GM19452 (cell line): Measurements from ENCODE around the gene LRP1B.

Experiments
- ATAC-seq: cut with Tn5 transposase; IDR thresholded peaks from one replicate; pipeline ENCODE4 v1.9.1; 2021; ENCODE audit not compliant: unreplicated experiment

LRP1B gene

DNA sequence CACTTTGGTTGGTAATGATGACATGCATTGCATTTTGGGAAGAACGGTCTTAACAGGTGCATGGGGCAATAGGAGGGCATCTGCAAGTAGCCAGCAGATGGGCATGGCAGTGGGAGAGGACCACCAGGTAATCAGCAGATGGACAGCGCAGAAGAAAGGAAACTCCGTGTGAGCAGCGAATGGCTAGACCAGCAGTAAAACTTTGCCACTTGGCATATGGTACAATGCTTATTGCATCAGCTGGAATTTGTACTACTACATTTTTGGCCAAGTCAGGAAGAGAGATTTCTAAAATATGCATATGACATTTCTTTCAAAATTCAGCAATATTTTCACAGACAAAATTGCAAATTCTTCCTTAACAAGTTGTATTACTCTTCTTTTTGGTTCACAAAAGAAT, 768.5 kb downstream of the LRP1B start:
- no peak for ATAC-seq

GRCh38 chr2:141348481-141348880, 782.3 kb downstream of the LRP1B start:
- no peak for ATAC-seq

GRCh38 chr2:141341444-141341843, 789.4 kb downstream of the LRP1B start:
- no peak for ATAC-seq

- ATAC-seq = no peak
Observed at GRCh38 chr2:141331127-141331526, 799.7 kb downstream of the LRP1B start.

DNA sequence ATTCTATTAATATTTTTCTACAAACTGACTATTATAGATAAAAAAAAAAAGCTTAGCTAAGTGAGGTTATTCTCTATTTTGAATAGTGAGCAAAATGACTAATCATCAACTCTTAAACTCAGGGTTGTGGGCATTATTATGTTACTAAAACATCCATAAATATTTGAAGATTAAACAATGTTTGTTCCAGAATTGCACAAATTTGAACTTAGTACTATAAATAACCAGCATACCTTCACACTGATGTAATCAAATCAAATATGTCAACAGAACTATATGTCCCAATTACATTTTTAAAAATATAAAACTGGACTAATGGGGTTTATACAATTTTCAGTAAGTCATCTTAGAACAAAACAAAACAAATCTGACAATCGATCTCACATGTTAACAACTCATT, 800.9 kb downstream of the LRP1B start:
- no peak for ATAC-seq

DNA sequence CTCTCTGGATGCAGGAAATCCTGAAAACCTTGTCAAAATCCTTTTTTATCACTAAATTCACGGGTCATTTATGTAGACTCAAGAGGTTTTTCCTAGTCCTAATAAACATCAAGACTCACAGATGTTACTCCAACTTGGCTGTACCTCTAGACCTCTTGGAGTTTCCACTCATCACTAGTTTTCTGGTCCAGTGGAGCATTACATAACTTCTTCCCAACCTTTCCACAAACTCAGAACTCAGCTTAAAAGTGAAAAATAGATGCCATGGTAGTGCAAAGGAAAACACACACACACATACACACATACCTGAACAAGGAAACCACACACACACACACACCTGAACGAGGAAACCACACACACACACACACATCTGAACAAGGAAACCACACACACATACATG, 807.2 kb downstream of the LRP1B start:
- no peak for ATAC-seq

DNA sequence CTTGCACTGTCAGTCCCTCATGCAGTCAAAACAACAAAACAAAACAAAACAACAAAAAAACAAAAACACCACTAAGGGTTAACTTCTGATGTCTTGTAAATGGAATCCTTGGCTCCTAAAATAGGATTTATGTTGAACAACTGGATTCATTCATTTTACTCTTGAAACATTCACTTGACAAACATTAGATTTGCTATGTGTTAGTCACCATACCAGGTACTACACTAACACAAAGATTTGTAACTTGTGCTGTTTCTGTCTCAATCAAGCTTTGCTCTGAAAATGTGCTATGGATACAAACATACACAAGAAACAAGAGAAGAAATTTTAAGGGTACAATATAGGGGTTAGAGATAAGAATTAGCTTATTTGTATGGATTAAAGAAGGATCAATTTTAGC, 812.8 kb downstream of the LRP1B start:
- ATAC-seq = no peak

DNA sequence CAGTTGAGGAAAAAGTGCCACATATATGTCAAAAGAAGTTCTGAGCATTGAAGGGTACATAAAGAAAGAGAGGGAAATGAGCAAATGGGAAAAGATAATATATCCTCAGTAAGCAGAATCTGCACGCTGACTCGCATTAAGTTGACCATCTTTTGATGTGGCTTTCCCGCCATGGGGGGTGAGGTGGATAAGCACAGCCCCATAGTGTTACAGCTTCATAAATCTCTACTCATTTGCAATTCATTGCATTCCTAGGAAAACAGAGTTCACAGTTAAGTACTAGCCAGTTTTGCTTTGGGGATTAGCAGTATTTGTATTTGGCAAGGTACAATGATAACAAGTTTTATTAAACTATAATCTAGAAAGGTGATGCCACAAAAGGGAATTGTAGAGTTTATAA, 814.2 kb downstream of the LRP1B start:
- no peak for ATAC-seq

DNA sequence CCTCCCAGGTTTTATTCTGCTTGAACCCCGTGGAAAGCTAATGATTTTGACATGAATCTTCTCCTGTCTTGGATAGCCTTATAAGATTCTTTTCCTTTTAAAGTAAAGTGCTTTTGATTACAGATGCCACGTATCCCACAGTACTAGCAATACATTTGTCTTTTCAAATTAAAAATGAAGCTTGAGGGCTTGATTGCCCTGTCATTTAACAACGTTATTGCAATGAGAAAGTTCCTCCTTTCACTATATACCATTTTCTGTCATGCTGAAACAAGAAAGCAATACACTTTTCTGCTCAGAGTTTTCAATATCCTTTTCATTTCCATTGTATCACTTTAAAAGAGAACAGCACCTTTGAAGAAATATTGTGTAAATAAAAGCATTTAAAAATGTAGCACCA, 814.7 kb downstream of the LRP1B start:
- no peak for ATAC-seq

DNA sequence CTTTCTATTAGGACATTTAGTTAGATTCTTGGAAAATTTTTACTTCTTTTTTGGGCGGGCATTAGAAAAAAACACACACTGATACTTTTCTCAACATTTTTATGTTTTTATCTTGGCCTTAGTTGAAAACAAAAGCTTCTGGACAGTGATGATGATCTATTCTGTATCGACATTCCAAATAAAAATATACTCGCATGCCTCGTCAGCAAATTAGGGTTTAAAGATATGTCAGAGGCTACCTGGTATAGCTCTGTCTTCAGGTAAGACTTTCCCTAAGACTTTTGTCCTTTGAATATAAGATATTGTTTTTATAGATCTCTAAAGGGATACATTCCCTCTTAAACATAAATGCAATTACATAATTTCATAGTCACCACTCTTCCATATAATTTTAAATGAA, 816.8 kb downstream of the LRP1B start:
- ATAC-seq = no peak

- no peak for ATAC-seq
Observed at GRCh38 chr2:141311430-141311829, 819.4 kb downstream of the LRP1B start.

DNA sequence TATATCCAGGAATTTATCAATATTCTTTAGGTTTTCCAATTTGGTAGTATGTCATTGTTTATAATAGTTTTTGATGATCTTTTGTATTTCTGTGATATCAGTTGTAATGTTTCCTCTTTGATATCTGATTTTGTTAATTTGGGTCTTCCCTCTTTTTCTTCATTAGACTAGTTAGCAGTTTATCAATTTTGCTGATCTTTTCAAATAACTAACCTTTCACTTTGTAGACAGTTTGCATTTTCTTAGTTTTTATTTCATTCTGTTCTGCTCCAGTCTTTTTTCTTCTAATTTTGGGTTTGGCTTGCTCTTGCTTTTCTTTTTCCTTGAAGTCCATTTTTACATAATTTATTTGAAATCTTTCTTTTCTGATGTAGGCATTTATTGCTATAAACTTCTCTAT, 824.4 kb downstream of the LRP1B start:
- no peak for ATAC-seq

- ATAC-seq = no peak
Observed at GRCh38 chr2:141301551-141301950, 829.3 kb downstream of the LRP1B start.

DNA sequence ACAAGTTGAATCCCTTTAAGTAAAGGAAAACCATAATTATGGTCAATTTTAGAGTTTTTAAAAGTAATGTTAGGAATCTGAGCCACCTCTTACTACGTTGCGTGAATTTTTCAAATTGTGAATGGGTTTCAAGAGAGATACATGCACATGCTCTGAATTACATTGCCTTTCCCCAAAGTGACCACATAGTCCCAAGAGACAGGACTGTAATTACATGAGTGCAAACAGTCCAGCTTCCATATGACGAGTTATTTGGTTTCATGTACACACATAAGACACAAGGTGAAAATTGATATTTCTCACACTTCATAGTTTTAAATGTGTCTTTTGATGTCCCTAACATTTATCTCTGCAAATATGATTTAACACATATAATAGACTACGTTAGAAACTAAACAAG, 850.8 kb downstream of the LRP1B start:
- ATAC-seq = no peak

DNA sequence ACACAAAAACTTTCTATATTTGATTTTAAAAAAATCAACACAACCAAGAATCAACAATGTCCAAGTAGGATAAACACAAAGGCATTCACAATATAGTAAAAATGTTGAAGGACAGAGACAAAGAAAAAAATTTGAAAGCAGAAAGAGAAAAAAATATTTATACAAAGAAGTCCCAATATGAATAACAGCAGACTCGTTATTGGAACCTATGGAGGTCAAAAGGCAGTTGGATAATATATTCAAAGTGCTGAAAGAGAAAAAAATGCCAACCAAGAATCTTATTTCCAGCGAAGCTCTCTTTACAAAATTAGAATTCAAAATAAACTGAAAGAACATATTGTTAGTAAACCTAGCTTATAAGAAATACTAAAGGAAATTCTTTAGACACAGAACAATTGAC, 859.5 kb downstream of the LRP1B start:
- ATAC-seq = no peak

- no peak for ATAC-seq
Observed at GRCh38 chr2:141264848-141265247, 866.0 kb downstream of the LRP1B start.

- no peak for ATAC-seq
Observed at GRCh38 chr2:141260911-141261310, 869.9 kb downstream of the LRP1B start.

DNA sequence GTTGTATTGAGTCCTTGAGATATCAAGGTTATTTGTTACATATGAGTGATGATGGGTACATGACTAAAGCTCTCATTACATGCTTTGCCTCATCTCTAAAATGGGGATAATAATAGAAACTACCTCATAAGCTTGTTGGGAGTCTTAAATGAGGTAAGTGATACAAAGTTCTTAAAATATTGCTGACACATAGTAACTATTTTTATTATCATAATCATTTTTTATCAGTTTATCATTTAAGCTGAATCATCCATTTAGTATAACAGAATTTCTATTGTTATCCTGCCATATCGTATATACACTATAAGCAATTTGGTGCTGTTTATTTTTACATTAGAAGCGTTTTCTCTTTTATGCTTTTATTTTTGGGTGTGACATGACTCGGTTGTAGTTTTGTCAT, 871.1 kb downstream of the LRP1B start:
- no peak for ATAC-seq

- no peak for ATAC-seq
Observed at GRCh38 chr2:141242008-141242407, 888.8 kb downstream of the LRP1B start.

DNA sequence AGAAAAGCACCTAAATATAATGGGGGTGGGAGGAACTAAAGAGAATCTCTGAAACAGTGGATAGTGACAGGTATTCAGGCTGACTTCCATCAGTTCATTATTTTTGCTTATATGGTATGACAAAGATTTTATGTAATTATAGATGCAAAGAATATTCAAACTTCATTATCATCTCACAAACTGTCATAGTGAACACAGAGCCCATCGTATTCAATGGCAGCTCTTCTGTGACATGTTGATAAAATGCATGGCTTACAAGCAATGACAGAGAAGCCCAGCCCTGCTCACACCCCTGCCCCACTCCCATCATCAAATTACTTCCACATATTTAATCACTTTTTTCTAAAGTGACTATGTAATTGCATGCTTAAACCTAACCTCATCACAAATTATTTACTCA, 904.3 kb downstream of the LRP1B start:
- ATAC-seq = no peak

GRCh38 chr2:141207036-141207385, 923.8 kb downstream of the LRP1B start:
- no peak for ATAC-seq

GRCh38 chr2:141201016-141201565, 929.7 kb downstream of the LRP1B start:
- ATAC-seq = no peak

DNA sequence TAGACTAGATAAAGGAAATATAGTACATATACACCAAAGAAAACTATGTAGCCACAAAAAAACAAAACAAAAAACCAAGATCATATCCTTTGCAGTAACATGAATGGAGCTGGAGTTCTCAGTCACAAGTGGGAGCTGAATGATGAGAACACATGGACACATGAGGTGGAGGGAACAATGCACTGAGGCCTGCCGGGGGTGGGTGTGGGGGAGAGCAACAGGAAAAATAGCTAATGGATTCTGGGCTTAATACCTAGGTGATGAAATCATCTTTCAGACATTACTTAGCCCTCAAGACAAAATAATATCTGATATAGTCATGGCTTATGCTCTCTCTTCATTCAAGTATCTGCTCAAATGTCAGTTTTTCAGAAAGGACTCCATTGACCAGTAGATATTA, 930.6 kb downstream of the LRP1B start:
- ATAC-seq = no peak

DNA sequence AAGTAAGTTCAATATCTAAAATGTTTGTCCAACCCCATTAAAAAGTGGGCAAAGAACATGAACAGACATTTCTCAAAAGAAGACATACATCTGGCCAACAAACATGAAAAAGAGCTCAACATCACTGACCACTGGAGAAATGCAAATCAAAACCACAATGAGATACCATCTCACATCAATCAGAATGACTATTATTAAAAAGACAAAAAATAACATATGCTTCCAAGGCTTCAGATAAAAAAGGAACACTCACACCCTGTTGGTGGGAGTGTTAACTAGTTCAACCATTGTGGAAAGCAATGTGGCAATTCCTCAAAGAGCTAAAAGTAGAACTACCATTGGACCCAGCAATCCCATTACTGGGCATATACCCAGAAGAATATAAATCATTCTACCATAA, 931.1 kb downstream of the LRP1B start:
- no peak for ATAC-seq
